GM03348 (cell line): Measurements from ENCODE around the gene ZNF599.
"Not testable (repeated sequence)": the region's sequence is repeated elsewhere in the genome, so short reads cannot be mapped to it uniquely, and the experiment has no call there.

Experiments used
- DNase-seq: peaks from one replicate; pipeline ENCODE4 v3.0.0; 2012; ENCODE audit warnings: low spot score

The ZNF599 gene

DNA sequence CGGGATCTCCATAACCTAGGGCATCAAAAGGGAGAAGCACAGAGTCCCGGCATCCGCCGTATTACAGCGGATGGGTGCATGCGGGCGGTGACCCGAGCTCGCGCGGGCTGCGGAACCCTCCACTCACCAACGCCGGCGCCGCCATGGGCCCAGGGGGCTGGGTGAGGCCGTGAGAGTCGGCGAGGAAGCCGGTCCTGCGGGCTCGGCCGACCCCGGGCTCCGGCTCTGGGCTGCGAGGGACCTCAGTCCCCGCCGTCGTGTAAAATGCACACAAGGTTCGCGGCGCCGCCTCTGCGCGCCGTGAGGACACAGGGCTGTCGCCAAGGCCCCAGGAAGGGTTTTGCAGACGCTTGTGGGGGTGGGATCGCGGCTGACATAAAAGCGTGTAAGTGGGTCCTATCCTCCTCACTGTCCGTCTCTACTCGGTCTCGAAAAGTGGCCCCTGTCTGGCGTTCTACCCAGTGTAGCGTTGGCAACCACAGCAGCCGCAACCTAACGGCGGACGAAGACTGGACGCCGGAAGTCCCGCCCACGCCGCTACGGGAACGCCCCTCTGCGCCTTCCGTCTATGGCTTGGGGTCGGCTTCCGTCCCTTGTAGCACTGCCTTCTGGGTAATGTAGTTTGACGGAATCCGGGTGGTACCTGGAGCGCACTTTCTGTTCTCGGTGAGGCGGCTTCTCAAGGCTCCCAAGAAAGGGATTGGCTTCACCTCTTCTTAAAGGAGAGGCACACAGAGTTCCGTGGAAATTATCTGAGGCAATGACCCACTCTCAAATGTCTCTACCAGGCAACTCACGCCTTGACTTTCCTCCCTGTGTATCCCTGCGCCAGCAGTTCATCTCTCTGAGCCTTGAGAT lies at the start of gene ZNF599:
ZNF599 (minus strand) TSS at position 519 of the 858 bp plus-strand sequence; CDS start at position 145, 374 bp downstream.
- DNase-seq = peak; percentile 93

DNA sequence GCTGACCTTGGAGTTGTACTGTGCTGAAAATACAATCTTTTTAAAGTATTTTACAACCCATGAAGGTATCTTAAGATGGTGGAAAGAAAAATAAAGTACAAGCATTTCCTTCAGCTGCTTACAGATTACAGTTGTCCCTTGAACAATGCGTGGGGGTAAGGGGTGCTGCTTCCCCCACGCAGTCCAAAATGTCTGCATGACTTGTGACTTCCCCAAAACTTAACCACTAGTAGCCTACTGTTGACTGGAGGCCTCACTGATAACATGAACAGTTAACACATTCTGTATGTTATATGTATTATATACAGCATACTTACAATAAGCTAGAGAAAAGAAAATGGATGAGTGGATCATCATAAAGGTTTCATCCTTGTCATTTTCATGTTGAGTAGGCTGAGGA lies 45.3 kb upstream of the ZNF599 start:
- no peak for DNase-seq

DNA sequence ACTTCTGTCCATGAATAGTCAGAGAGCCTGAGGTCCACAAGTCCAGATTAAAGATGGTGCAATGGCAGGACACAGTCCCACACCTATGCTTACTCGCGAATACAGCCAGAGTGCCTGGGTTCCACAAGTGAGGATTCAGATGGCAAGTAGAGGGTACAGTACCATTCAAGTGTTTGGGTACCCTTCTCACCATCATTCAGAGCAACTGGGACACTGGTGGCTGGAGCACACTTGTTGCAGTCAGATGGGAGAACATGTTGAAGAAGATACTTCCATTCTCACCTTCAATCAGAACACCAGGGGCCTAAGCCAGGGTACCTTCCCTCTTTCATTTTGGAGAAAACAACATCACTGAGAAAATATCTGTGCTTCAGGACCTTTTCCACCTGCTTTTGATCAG lies 43.7 kb upstream of the ZNF599 start:
- no peak for DNase-seq

DNA sequence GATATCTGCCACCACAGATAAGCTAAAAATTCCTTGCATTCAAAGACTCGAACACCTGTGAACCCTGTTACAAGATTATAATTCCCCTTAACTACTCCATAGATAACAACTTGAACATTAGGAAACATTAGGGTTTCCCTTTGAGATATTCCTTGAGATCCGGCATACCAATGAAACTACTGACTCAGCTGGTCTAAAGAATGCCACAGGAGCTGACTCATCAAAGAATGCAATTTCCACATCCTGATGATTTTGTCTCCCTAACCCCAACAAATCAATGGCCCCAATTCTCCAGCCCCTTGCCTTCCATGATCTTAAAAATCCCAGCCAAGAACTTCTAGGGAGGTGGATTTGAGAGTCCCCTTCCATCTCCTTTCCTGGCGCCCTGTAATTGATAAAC lies 35.6 kb upstream of the ZNF599 start:
- peak; percentile 52 for DNase-seq

DNA sequence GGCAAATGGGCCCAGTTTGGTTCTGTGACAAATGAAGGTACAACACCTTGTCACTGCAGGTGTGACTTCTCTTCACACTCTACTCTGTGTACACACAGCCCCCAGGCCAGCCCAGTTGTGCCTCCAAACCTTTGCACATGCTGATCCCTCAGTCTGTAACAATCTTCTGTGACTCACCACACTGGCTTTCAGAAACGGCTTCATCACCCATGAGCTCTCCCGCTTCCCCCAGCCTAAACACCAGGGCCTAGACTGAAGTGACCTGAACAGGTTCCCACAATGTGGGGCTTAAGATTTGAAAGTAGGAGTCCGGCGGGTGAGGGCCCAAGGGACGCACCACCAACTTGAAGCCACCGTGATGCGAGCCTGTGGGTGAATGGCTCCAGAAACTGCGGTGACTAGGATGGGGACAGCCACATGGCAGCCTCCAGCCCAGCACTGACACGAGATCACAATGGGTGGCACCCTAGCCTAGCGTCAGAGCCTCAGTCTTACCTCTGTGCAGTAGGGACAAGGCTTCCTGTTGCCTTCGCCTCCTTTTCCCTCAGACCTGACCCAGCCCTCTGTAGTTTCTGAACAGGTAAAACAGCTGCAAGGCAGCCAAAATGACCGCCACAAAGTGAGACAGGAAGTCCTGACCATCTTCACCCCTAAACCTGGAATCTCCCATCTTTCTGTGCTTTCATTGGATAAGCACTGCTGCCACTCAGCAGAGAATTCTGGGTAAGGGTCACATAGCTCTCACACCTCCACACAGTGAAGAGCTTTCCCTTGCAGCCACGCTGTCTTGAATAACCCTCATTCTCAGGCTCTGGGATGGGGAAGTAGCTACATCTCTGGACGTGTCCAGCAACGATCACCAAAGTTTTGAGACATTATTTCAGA lies 34.2 kb upstream of the ZNF599 start:
- DNase-seq = no peak

DNA sequence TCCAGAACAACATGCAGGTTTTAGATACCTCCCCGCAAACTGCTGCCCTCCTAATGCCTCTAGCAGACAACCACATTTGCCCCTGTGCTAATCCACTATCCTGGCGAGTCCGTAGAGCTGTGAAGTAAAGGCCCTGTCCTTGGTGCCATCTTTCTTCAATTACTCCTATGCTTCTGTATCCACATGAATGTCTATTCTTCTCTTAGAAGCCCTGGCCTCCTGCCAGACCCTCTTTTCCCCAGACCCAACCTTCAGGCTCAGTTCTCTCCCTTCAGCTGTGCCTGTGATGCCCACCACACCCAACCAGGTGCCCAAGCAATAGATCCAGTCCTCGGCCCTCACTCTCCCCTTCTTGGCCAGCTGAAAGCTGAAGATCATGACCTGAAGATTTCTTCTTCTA lies 31.1 kb upstream of the ZNF599 start:
- DNase-seq = no peak

DNA sequence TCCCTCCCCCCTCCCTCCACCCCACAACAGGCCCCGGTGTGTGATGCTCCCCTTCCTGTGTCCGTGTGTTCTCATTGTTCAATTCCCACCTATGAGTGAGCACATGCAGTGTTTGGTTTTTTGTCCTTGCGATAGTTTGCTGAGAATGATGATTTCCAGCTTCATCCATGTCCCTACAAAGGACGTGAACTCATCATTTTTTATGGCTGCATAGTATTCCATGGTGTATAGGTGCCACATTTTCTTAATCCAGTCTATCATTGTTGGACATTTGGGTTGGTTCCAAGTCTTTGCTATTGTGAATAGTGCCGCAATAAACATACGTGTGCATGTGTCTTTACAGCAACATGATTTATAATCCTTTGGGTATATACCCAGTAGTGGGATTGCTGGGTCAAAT lies 23.9 kb upstream of the ZNF599 start:
- not testable (repeated sequence) for DNase-seq

DNA sequence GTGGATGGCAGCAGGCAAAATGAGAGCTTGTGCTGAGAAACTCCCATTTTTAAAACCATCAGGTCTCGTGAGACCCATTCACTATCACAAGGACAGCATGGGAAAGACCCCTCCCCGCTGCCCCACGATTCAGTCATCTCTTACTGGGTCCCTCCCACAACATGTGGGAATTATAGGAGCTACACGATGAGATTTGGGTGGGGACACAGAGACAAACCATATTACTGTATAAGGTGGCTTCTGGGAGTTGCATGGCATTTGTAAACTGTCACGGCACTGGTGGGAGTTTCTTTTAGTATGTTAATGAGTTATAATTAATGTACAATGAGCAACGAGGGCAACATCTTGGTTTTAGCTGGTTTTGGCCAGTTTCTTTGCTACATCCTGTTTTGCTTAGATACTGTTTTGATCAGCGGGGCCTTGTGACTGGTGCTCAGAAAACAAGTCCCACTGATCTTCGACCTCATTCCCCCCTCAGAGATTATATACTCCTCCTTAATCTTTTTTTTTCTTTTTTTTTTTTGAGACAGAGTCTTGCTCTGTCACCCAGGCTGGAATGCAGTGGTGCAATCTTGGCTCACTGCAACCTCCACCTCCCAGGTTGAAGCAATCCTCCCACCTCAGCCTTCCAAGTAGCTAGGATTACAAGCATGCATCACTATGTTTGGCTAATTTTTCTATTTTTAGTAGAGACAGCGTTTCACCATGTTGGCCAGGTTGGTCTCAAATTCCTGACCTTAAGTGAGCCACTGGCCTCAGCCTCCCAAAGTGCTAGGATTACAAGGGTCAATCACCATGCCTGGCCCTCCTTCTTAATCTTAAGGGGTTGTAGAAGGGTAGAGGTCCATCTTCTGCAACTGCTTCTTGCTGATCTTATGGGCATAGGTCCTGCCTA lies 21.3 kb upstream of the ZNF599 start:
- DNase-seq = no peak

DNA sequence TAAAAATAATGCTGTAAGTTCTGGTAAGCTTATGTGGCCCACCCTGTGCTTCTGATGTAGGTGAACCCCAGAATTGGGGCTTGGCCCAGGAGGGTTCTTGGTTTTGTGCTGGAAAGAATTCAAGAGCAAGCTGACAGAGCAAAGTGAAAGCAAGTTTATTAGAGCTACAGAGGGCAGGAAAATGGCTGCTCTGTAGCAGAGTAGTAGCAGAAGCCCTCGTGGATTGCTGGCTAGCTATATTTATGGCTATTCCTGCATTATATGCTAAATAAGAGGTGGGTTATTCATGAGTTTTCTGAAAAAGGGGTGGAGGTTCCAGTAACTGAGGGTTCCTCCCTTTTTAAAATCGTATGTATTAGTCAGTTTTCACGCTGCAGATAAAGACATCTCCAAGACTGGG lies 20.6 kb upstream of the ZNF599 start:
- no peak for DNase-seq

DNA sequence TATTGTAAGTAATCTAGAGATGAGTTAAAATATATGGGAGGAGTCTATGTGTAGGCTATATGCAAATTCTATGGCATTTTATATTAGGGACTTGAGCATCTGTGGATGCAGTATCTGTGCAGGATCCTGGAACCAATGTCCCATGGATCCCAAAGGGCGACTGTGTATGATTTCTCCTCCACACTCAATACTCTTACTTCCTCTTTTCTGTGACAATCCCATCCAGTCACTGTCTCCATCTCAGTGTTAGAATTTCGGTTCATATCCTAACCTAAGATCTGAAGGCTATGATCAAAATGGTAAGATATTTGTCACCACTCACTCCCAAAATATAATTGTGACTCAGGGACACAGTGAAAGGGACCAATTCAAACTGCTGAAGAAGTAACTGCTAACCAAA lies 15.1 kb upstream of the ZNF599 start:
- DNase-seq = no peak

DNA sequence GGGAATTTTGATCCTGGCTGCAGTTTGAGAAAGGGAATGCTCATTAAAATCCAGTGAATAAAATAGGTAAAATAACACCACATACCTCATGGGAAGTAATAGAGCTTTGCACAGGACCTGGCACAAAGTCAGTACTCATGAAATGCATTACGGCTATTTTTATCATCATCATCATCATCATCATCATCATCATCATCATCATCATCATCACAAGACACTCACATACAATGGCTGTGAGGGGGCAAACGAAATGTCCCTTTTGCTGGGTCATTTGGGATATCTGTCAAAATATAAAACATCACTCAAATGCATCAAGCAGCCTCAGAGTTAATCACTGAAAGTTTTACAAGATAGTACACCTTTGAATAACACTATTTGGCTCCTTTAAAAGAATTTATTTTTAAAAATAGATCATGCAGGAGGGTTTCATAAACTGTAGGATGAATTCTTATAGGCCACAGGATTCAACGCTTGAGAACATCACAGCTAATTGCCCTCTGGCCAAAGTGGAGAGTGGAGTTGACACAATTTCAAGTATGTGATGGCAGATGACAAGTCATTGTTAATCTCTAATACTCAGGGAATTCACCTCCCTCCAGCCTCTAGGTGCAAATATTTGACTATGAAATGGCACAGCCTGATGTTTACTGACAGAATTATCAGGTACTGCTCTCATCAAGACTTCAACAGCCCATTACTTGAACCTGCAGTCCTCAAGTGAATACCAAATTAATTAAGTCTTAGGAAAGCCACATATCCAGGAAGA lies 14.2 kb upstream of the ZNF599 start:
- no peak for DNase-seq

DNA sequence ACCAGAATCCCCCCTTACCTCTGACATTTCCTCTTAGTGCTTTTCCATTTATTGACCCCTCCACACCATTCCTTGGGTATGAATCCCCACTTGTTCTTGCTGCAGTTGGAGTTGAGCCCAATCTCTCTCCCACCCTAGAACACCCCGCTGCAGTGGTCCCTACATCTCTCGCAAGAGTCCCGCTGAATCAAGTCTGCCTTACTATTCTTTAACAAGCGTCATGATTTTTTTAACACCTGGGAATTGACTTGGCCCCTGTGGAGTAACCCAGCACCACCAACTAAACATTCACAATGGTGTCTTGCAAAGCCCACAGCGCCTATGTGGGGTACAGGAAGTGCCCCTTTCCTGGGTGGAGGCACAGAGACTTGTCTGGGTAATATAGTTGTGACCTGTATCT lies 13.2 kb upstream of the ZNF599 start:
- DNase-seq = no peak

DNA sequence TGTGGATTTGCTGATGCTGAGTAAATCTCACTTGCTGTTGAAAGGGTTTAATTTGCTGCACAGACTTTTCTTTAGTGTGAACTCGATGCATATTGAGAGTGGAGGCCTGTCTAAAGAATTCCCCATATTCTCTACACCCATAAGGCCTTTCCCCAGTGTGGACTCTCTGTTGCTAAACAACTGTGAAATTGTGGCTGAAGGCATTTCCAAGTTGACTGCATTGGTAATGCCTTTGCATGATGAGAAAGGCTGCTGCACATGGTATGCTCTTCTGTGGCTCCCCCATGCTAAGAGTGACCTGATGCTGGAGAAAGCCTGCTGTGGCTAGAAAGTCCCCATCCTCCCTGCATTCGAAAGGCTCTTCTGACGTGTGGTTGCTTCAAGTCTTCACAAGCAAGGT lies 6.6 kb upstream of the ZNF599 start:
- DNase-seq = no peak

DNA sequence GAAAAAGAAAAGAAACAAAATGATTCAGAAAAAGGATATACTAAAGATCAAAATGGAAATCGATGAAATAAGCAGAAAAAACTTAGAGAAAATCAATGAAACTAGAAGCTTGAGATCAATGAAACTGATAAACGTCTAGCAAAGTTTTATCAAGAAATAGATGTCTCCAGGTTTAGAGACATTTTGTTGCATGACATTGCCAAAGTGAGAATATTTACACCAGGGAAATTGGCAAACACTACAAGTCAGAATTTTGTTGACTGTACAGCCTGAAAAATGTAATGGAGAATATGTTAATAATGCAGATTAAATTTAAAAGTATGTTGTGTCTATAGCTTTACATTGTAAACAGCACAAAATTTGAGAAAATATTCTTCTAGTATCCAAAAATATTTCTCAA lies 5.3 kb upstream of the ZNF599 start:
- DNase-seq = no peak

DNA sequence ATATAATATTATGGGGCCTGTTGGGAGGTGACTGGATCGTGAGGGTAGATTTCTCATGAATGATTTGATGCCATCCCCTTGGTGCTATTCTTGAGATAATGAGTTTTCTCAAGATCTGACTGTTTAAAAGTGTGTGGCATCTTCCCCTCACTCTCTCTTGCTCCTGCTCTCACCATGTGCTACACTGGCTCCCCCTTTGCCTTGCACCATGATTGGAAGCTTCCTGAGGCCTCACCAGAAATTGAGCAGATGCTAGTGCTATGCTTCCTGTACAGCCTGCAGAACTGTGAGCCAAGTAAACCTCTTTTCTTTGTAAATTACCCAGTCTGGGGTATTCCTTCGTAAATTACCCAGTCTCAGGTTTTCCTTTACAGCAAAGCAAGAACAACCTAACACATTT lies 1.8 kb upstream of the ZNF599 start:
- DNase-seq = no peak

DNA sequence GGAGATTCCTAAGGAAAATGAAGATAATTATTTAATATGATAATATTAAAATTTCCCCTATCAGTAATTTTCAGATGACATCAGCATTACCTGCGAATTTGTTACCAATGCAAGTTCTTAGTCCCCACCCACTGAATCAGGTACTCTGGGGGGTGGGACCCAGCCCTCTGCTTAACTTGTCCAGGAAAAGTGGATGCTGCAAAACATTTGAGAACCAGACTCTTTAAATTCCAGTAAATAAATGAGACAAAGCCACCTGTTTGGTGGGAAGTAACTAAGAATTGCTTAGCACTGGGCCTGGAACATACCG lies 495 bp upstream of the ZNF599 start:
- no peak for DNase-seq

DNA sequence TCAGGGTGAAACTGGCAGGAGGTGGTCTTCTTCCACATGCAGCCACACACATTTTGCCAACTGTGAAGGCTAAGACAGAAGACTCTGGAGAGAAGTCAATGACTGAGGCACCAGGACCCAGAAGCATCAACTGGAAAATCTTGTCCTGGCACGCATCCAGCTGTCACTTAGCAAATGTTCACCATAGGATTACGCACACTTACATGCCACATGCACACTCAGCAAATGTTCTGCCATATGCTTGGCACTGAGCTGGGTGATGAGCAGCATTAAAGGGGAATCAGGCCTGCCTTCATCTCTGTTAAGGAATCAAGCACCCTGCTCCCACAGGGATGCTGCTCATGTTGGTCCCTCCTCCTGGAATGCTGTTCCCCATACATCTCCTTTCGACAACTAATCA lies 5.1 kb downstream of the ZNF599 start:
- no peak for DNase-seq

DNA sequence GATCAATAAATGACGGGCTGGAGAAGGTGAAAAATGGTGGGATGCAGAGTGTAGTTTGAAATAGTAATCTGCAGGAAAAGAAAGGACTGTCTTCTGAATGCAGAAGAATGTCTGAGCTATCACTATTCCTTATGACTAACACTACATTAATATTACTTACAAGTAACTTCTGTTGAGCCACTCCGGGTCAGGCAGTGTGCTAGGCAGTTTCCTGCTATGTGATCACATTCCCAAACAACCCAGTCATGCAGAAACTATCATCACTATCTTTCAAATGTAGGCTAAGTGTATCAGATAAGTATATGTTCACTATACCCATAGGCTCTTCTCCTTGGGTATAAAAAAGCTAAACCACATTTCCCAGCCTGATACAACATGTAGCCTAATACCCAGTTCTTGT lies 6.6 kb downstream of the ZNF599 start:
- no peak for DNase-seq

DNA sequence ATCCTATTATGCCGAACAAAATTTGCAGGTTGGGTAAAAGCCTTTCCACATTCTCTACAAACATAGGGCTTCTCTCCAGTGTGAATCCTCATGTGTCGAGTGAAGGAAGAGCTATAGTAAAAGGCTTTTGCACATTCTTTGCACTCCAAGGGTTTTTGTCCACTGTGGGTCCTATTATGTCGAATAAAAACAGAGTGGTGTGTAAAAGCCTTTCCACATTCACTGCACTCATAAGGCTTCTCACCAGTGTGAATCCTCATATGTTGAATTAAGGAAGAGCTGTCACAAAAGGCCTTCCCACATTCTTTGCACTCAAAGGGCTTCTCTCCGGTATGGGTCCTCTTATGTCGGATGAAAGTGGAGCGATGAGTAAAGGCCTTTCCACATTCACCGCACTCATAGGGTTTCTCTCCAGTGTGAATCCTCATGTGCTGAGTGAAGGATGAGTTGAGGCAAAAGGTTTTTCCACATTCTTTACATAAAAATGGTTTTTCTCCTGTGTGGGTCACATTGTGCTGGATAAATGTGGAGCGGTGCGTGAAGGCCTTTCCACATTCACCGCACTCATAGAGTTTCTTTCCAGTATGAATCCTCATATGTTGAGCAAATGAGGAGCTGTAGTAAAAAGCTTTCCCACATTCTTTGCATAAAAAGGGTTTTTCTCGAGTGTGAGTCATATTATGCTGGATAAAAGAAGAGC lies 13.6 kb downstream of the ZNF599 start:
- no peak for DNase-seq

DNA sequence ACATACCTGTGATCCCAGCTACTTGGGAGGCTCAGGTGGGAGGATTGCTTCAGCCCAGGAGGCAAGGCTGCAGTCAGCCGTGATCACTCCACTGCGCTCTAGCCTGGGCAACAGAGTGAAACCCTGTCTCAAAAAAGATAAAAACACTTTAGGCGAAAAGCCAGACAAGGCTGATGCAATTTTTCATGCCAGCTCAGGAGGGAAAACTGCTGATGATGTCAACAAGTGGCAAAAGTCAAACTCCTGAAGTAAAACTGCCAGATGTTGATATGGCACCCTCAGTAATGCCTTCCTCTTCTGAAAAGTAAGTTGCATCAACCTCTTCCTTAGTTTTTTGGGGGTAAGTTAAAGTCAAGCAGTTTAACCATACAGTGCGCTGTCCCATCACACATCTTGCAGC lies 15.6 kb downstream of the ZNF599 start:
- no peak for DNase-seq
